ENCODE results near the gene YPEL2. TPM values are rescaled to one million over a fixed set of nuclear protein-coding genes. Genes with fewer than 3 reads are reported as not detected.
"Not testable (repeated sequence)": the region's sequence is repeated elsewhere in the genome, so short reads cannot be mapped to it uniquely, and the experiment has no call there.

YPEL2 gene
- polyA plus RNA-seq, 1 donor (not counting 4 experiments of a cell fraction or from before 2014, with no cell fraction given): 4.6 TPM

- Histone ChIP-seq H3K27ac (ENCODE audit: control insufficient read depth, insufficient read depth, low read length) (no peak overlapping the region), H3K9me1 (ENCODE audit: control insufficient read depth, extremely low read depth, insufficient read depth, low read length) (no peaks in the 10 kb centered on the region), H3K9ac (ENCODE audit: control insufficient read depth, extremely low read depth, insufficient read depth, low read length) (no peak overlapping the region), H3K9me3 (ENCODE audit: control insufficient read depth, low read depth, low read length) (no peaks in the 10 kb centered on the region), H3K79me2 (ENCODE audit: control insufficient read depth, insufficient read depth, low read length) (no peaks in the 10 kb centered on the region), H2AFZ (ENCODE audit: control insufficient read depth, low read length) (no peak overlapping the region), H3K4me2 (ENCODE audit: control insufficient read depth, extremely low read depth, insufficient read depth, low read depth, low read length) (no peak overlapping the region), H4K20me1 (ENCODE audit: control insufficient read depth, extremely low read depth, insufficient read depth, low read length) (no peaks in the 10 kb centered on the region), H3K27me3 (ENCODE audit: control insufficient read depth, extremely low read depth, insufficient read depth, low read length) (no peaks in the 10 kb centered on the region), H3K36me3 (ENCODE audit: control insufficient read depth in 2 of 2, extremely low read depth in 1 of 2, insufficient read depth in 2 of 2, low read length in 2 of 2) (no peaks in the 10 kb centered on the region), H3K4me3 (ENCODE audit: control insufficient read depth in 2 of 3, extremely low read depth in 1 of 3, insufficient read depth in 2 of 3, low read depth in 1 of 3, low read length in 3 of 3) (no peak overlapping the region), H3K4me1 (ENCODE audit: control insufficient read depth, extremely low read depth, insufficient read depth, low read length) (peaks cover 7% of the 10 kb centered on the region)
- TF ChIP-seq, protein P1, sequence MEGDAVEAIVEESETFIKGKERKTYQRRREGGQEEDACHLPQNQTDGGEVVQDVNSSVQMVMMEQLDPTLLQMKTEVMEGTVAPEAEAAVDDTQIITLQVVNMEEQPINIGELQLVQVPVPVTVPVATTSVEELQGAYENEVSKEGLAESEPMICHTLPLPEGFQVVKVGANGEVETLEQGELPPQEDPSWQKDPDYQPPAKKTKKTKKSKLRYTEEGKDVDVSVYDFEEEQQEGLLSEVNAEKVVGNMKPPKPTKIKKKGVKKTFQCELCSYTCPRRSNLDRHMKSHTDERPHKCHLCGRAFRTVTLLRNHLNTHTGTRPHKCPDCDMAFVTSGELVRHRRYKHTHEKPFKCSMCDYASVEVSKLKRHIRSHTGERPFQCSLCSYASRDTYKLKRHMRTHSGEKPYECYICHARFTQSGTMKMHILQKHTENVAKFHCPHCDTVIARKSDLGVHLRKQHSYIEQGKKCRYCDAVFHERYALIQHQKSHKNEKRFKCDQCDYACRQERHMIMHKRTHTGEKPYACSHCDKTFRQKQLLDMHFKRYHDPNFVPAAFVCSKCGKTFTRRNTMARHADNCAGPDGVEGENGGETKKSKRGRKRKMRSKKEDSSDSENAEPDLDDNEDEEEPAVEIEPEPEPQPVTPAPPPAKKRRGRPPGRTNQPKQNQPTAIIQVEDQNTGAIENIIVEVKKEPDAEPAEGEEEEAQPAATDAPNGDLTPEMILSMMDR (optimal IDR thresholded peaks at IDR 0.05 in 1 of 3, IDR thresholded peaks at IDR 0.05 in 1 of 3, conservative IDR thresholded peaks at IDR 0.05 in 1 of 3; ENCODE audit: extremely low read depth in 1 of 3, insufficient read depth in 2 of 3, low read length in 3 of 3): no peak
- no peak for TF ChIP-seq EZH2 (IDR thresholded peaks at IDR 0.05; ENCODE audit: low read length)
- dilution Hi-C loops (cut with MboI; ENCODE audit: extremely low pct_ligation_motif_present, low sequenced_read_pairs): no loop called here
- FAIRE-seq (no peak), DNase-seq (ENCODE audit: low read depth, low spot score) (no peak)
Observed at GRCh38 chr17:59289981-59290301, 41.5 kb upstream of the YPEL2 start.

- H3K4me1 ChIP-seq (ENCODE audit: control insufficient read depth, extremely low read depth, insufficient read depth, low read length); H3K9me3 ChIP-seq (ENCODE audit: control insufficient read depth, low read depth, low read length); H4K20me1 ChIP-seq (ENCODE audit: control insufficient read depth, extremely low read depth, insufficient read depth, low read length); H3K36me3 ChIP-seq (ENCODE audit: control insufficient read depth in 2 of 2, extremely low read depth in 1 of 2, insufficient read depth in 2 of 2, low read length in 2 of 2); dilution Hi-C loops (cut with MboI; ENCODE audit: extremely low pct_ligation_motif_present, low sequenced_read_pairs); DNase-seq (ENCODE audit: low read depth, low spot score); H3K4me3 ChIP-seq (ENCODE audit: control insufficient read depth in 2 of 3, extremely low read depth in 1 of 3, insufficient read depth in 2 of 3, low read depth in 1 of 3, low read length in 3 of 3); H3K27ac ChIP-seq (ENCODE audit: control insufficient read depth, insufficient read depth, low read length); H3K4me2 ChIP-seq (ENCODE audit: control insufficient read depth, extremely low read depth, insufficient read depth, low read depth, low read length); H3K27me3 ChIP-seq (ENCODE audit: control insufficient read depth, extremely low read depth, insufficient read depth, low read length); FAIRE-seq; H3K9me1 ChIP-seq (ENCODE audit: control insufficient read depth, extremely low read depth, insufficient read depth, low read length); H3K79me2 ChIP-seq (ENCODE audit: control insufficient read depth, insufficient read depth, low read length); H3K9ac ChIP-seq (ENCODE audit: control insufficient read depth, extremely low read depth, insufficient read depth, low read length): not testable (repeated sequence)
- H2AFZ ChIP-seq (ENCODE audit: control insufficient read depth, low read length): peak overlapping the region; percentile 64
Observed at GRCh38 chr17:59290302-59290998, 41.0 kb upstream of the YPEL2 start.

- H2AFZ ChIP-seq (ENCODE audit: control insufficient read depth, low read length): no peak overlapping the region
- FAIRE-seq (no peak), DNase-seq (ENCODE audit: low read depth, low spot score) (no peak)
- H3K36me3 ChIP-seq (ENCODE audit: control insufficient read depth in 2 of 2, extremely low read depth in 1 of 2, insufficient read depth in 2 of 2, low read length in 2 of 2): no peaks in the 10 kb centered on the region
- H3K4me2 ChIP-seq (ENCODE audit: control insufficient read depth, extremely low read depth, insufficient read depth, low read depth, low read length): no peak overlapping the region
- H3K9ac ChIP-seq (ENCODE audit: control insufficient read depth, extremely low read depth, insufficient read depth, low read length): no peak overlapping the region
- no peak overlapping the region for H3K4me3 ChIP-seq (ENCODE audit: control insufficient read depth in 2 of 3, extremely low read depth in 1 of 3, insufficient read depth in 2 of 3, low read depth in 1 of 3, low read length in 3 of 3)
- no peak for TF ChIP-seq EZH2 (IDR thresholded peaks at IDR 0.05; ENCODE audit: low read length)
- TF ChIP-seq, protein P1 (optimal IDR thresholded peaks at IDR 0.05 in 1 of 3, IDR thresholded peaks at IDR 0.05 in 1 of 3, conservative IDR thresholded peaks at IDR 0.05 in 1 of 3; ENCODE audit: extremely low read depth in 1 of 3, insufficient read depth in 2 of 3, low read length in 3 of 3): no peak
- H3K4me1 ChIP-seq (ENCODE audit: control insufficient read depth, extremely low read depth, insufficient read depth, low read length): peaks cover 7% of the 10 kb centered on the region
- H3K79me2 ChIP-seq (ENCODE audit: control insufficient read depth, insufficient read depth, low read length): no peaks in the 10 kb centered on the region
- H3K9me1 ChIP-seq (ENCODE audit: control insufficient read depth, extremely low read depth, insufficient read depth, low read length): no peaks in the 10 kb centered on the region
- no peaks in the 10 kb centered on the region for H4K20me1 ChIP-seq (ENCODE audit: control insufficient read depth, extremely low read depth, insufficient read depth, low read length)
- dilution Hi-C loops (cut with MboI; ENCODE audit: extremely low pct_ligation_motif_present, low sequenced_read_pairs): no loop called here
- no peak overlapping the region for H3K27ac ChIP-seq (ENCODE audit: control insufficient read depth, insufficient read depth, low read length)
- H3K9me3 ChIP-seq (ENCODE audit: control insufficient read depth, low read depth, low read length): no peaks in the 10 kb centered on the region
- no peaks in the 10 kb centered on the region for H3K27me3 ChIP-seq (ENCODE audit: control insufficient read depth, extremely low read depth, insufficient read depth, low read length)
Observed at GRCh38 chr17:59292174-59292523, 39.3 kb upstream of the YPEL2 start.

All from keratinocyte (primary cell).